SU-DHL-6 (cell line): ENCODE data around the gene JMJD6.

ENCODE experiments used
- H2AFZ ChIP-seq: fragments of 200-600 bp; sonication (generic); 2 replicates; pipeline ENCODE4 v1.6.1; 2014; ENCODE audit warnings: low read depth, mild to moderate bottlenecking, moderate library complexity, mixed read lengths, antibody characterized with exemption, low read length; ENCODE audit not compliant: severe bottlenecking
- H3F3A ChIP-seq: fragments of 200-600 bp; shearing (Covaris generic); 2 replicates; pipeline ENCODE4 v1.6.0; 2016; ENCODE audit warnings: antibody characterized with exemption, mild to moderate bottlenecking; ENCODE audit not compliant: insufficient read depth
- H3K27ac ChIP-seq: fragments of 200-600 bp; sonication (generic); 2 replicates; pipeline ENCODE4 v1.5.1; 2016; ENCODE audit warnings: low read depth, mild to moderate bottlenecking, low read length, moderate library complexity, mixed read lengths
- H3K27me3 ChIP-seq: fragments of 200-600 bp; sonication (generic), shearing (Covaris generic); 2 replicates; pipeline ENCODE4 v1.6.0; 2014; ENCODE audit warnings: mild to moderate bottlenecking, low read length
- H3K36me3 ChIP-seq: fragments of 200-600 bp; sonication (generic); 2 replicates; pipeline ENCODE4 v1.6.1; 2014; ENCODE audit warnings: mild to moderate bottlenecking, low read length, mixed read lengths
- H3K4me2 ChIP-seq: fragments of 300-600, 200-600 bp; shearing (Covaris generic), sonication (generic); 2 replicates; pipeline ENCODE4 v1.6.0; 2014; ENCODE audit warnings: low read length, low read depth, mild to moderate bottlenecking; ENCODE audit not compliant: poor library complexity, severe bottlenecking
- H3K4me3 ChIP-seq: fragments of 200-600 bp; sonication (generic); 2 replicates; pipeline ENCODE4 v1.5.1; 2014; ENCODE audit warnings: antibody characterized with exemption, low read length, mild to moderate bottlenecking, mixed read lengths; ENCODE audit not compliant: insufficient read depth, poor library complexity, severe bottlenecking
- H3K79me2 ChIP-seq: fragments of 200-600 bp; sonication (generic); 2 replicates; pipeline ENCODE4 v1.6.1; 2014; ENCODE audit warnings: mild to moderate bottlenecking, low read length, moderate library complexity; ENCODE audit not compliant: insufficient read depth
- H3K9ac ChIP-seq: fragments of 200-600 bp; sonication (generic); 2 replicates; pipeline ENCODE4 v1.7.0; 2014; ENCODE audit warnings: mild to moderate bottlenecking, low read length
- H3K9me2 ChIP-seq: fragments of 200-600 bp; sonication (generic); replicated peaks from 2 replicates; pipeline ENCODE4 v1.6.1; 2014; ENCODE audit warnings: low read length; ENCODE audit not compliant: insufficient read depth
- H3K9me3 ChIP-seq: fragments of 200-600 bp; sonication (generic); 2 replicates; pipeline ENCODE4 v1.6.1; 2014; ENCODE audit warnings: low read length, mixed read lengths; ENCODE audit not compliant: insufficient read depth
- H4K20me1 ChIP-seq: fragments of 200-600 bp; sonication (generic); 2 replicates; pipeline ENCODE4 v1.6.1; 2014; ENCODE audit warnings: low read depth, mild to moderate bottlenecking, antibody characterized with exemption, low read length, moderate library complexity, mixed read lengths
- CTCF ChIP-seq: fragments of 200-600 bp; sonication (generic); IDR thresholded peaks from one replicate; pipeline ENCODE4 v1.5.1; 2017; ENCODE audit warnings: antibody characterized with exemption, mild to moderate bottlenecking, low read length, moderate library complexity; ENCODE audit not compliant: insufficient read depth, poor library complexity, severe bottlenecking
- EZH2phosphoT487 ChIP-seq: fragments of 200-600 bp; sonication (generic), shearing (Covaris generic); conservative IDR thresholded peaks from 2 replicates; pipeline ENCODE4 v1.6.1; 2018; ENCODE audit warnings: mild to moderate bottlenecking, antibody characterized with exemption, low read length, moderate library complexity, mixed read lengths

Gene JMJD6

GRCh38 chr17:76671912-76672262 lies 54.5 kb downstream of the JMJD6 start:
- Histone ChIP-seq H3K27me3 (no peaks in the 10 kb centered on the region), H3K4me2 (peak overlapping the region; percentile 87), H3K27ac (peak overlapping the region; percentile 51), H3K9ac (peak overlapping the region; percentile 79), H2AFZ (peak overlapping the region; percentile 78), H3K79me2 (no peaks in the 10 kb centered on the region), H4K20me1 (no peaks in the 10 kb centered on the region), H3K9me2 (no peaks in the 10 kb centered on the region), H3F3A (no peaks in the 10 kb centered on the region), H3K36me3 (no peaks in the 10 kb centered on the region), H3K9me3 (no peaks in the 10 kb centered on the region), H3K4me3 (peak overlapping the region; percentile 83)
- TF ChIP-seq CTCF: no peak
- no peak for TF ChIP-seq EZH2phosphoT487

- TF ChIP-seq EZH2phosphoT487: no peak
- TF ChIP-seq CTCF: no peak
- Histone ChIP-seq H3K27me3 (no peaks in the 10 kb centered on the region), H4K20me1 (no peaks in the 10 kb centered on the region), H3K4me2 (peak overlapping the region; percentile 51), H3K4me3 (peak overlapping the region; percentile 83), H3K9me2 (no peaks in the 10 kb centered on the region), H3K9me3 (no peaks in the 10 kb centered on the region), H3K79me2 (no peaks in the 10 kb centered on the region), H3K27ac (no peak overlapping the region), H3K9ac (peak overlapping the region; percentile 79), H3F3A (no peaks in the 10 kb centered on the region), H3K36me3 (no peaks in the 10 kb centered on the region), H2AFZ (peak overlapping the region; percentile 81)
Observed at GRCh38 chr17:76671123-76671911, 55.1 kb downstream of the JMJD6 start.

GRCh38 chr17:76670718-76671122 lies 55.7 kb downstream of the JMJD6 start:
- Histone ChIP-seq H3K27me3 (no peaks in the 10 kb centered on the region), H3K36me3 (no peaks in the 10 kb centered on the region), H3K9ac (0 out of 2 replicates have a peak overlapping the region, but pooled peaks have one; percentile 53), H3K9me3 (no peaks in the 10 kb centered on the region), H3K27ac (no peak overlapping the region), H2AFZ (peak overlapping the region; percentile 81), H3K4me2 (no peak overlapping the region), H3K79me2 (no peaks in the 10 kb centered on the region), H3K4me3 (no peak overlapping the region), H3F3A (no peaks in the 10 kb centered on the region), H3K9me2 (no peaks in the 10 kb centered on the region), H4K20me1 (no peaks in the 10 kb centered on the region)
- TF ChIP-seq CTCF: no peak
- no peak for TF ChIP-seq EZH2phosphoT487
